Measurements from ENCODE around the gene SLC24A5.

DNA sequence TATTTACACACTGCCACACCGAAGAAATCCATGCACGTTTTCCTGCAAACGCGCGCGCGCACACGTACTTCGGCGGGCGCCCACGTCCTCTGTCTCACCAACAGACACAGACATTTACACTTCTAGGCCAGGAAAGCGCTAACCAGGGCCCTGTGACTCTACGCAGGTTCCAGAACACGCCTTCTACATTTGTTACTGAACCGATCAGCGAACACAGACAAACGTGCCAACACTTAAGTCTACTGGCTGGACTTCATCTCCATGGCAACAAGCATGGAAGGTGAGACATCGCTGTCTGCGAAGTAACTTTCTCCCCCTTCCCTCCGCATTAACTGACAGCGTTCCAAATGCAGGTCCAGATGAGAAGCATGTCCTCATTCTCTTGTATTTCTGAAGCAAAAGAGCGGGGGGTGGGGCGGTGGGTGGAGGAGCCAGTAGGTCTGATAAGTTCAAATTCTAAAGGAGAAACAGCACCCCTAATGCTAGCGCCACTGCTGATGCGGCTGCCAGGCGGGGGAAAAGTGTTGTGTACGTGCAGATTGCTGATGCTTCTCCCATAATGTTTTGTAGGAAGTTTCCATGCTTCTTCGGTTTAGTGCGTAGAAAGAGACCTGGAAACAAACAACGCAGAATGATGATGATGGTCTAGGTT, 70.9 kb downstream of the SLC24A5 start, which contains the start of gene CTXN2:
- TF ChIP-seq, protein P1, sequence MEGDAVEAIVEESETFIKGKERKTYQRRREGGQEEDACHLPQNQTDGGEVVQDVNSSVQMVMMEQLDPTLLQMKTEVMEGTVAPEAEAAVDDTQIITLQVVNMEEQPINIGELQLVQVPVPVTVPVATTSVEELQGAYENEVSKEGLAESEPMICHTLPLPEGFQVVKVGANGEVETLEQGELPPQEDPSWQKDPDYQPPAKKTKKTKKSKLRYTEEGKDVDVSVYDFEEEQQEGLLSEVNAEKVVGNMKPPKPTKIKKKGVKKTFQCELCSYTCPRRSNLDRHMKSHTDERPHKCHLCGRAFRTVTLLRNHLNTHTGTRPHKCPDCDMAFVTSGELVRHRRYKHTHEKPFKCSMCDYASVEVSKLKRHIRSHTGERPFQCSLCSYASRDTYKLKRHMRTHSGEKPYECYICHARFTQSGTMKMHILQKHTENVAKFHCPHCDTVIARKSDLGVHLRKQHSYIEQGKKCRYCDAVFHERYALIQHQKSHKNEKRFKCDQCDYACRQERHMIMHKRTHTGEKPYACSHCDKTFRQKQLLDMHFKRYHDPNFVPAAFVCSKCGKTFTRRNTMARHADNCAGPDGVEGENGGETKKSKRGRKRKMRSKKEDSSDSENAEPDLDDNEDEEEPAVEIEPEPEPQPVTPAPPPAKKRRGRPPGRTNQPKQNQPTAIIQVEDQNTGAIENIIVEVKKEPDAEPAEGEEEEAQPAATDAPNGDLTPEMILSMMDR (IDR thresholded peaks at IDR 0.05): no peak
- no peak for TF ChIP-seq POLR2A (IDR thresholded peaks at IDR 0.05)
